GM19025 (cell line): ENCODE measurements around the gene MAGI3.
"Not testable (repeated sequence)": the region's sequence is repeated elsewhere in the genome, so short reads cannot be mapped to it uniquely, and the experiment has no call there.

ENCODE experiments used
- ATAC-seq: cut with Tn5 transposase; IDR thresholded peaks from one replicate; pipeline ENCODE4 v1.9.1; 2021; ENCODE audit warnings: mild to moderate bottlenecking, low read depth, moderate library complexity; ENCODE audit not compliant: unreplicated experiment

Gene MAGI3

DNA sequence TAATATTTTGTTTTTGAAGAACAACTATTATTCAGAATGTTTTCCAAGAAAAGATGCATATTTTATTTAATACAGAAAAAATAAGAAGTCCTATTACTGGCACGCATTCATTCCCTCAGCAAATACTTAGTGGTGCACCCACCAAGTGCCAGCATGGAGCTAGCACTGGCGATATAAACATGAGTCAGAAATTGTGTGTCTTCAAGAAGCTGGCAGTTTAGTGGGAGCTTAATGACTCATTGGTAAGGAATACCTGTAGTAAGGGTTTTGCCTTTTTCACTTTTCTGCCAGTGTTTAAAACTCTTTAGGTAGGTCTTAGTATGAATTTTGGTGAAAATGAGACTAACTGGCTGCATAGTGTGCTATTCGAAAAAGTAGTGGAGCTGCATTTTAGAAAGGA, 6.3 kb downstream of the MAGI3 start:
- ATAC-seq: no peak

GRCh38 chr1:113399062-113399583, 8.8 kb downstream of the MAGI3 start:
- ATAC-seq: no peak

DNA sequence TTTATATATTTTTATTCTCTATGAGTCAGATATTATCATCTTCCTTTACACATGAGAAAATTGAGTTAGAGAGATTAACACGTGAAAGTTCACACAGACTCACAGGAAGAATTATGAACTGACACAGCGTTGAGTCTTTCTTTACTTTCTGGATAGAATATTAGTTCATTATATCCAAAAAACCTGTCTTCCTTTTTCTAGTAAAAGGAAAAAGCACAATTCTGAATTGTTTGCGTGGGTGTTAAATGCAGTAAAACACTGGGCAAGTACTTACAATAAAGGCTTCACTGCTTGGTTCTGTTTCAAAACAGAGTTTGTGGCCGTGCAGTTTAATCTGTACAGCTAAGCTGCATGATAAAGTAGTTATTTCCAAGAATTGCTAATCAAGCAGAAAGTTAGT, 10.8 kb downstream of the MAGI3 start:
- ATAC-seq: no peak

- no peak for ATAC-seq
These were observed 11.4 kb downstream of the MAGI3 start for GRCh38 chr1:113401728-113402127.

DNA sequence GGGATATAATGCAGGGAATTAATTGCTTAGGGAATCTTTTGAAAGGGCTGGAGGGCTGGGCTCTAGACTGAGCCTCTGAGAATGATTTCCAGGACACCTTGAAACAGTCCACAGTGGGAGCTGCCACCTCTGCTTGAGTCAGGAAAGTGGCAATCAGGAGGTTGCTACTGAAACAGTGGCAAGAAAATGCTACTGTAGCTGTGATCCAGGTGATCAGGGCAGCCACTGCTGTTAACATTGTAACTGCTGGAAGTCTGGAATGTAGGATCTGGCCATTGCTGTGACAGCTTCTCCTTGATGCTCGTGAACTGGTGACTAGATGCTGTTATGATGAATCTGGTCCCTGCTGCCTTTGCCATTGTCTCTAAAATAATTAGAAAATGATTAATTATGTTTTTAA, 12.8 kb downstream of the MAGI3 start:
- ATAC-seq: no peak

GRCh38 chr1:113405573-113405972, 15.3 kb downstream of the MAGI3 start:
- ATAC-seq: no peak

DNA sequence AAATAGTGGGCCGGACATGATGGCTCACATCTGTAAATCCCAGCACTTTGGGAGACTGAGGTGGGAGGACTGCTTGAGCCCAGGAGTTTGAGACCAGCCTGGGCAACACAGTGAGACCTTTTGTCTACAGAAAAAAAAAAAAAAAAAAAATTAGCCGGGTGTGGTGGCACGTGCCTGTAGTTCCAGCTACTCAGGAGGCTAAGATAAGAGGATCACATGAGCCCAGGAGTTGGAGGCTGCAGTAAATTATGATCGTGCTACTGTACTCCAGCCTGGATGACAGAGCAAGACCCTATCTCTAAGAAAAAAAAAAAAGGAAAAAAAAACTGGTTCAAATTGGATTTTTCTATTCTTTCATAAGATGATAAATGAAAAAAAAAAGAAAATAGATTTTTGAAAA, 15.8 kb downstream of the MAGI3 start:
- ATAC-seq: not testable (repeated sequence)

GRCh38 chr1:113409363-113409762, 19.0 kb downstream of the MAGI3 start:
- no peak for ATAC-seq

- ATAC-seq: not testable (repeated sequence)
These were observed 21.7 kb downstream of the MAGI3 start for GRCh38 chr1:113412020-113412419.

DNA sequence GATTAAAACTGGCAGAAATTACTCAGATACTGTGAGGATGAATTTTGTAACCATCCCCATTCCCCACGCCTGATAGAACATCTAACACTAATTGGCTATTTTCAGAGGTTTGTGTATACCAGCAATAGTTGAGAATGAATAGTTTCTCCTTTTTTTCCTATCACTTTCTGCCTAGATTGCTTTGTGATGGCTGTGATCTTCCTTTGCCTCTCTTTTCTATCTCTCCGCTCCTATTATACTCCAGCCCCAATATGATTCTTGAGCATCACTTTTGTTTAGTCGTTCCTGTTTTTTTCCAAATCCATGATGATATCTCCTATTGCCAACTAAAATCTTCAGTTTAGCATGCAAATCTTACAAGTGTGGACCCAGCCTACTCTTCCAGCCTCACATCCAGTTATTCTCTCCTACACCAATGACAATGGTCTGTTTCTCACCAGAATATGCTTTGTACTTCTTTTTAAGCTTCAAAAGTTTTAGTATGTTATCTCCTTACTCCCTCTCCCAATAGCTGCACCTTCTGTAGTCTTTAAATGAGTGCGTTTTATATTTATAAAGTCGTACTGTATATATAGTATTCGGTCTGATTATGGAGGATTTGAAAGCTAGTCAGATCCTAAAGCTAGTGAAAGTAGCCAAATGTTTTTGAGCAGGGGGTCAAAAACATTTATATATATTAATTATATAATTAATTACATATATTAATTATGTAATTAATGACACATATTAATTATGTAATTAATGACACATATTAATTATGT, 25.2 kb downstream of the MAGI3 start:
- ATAC-seq: no peak

- ATAC-seq: not testable (repeated sequence)
These were observed 25.8 kb downstream of the MAGI3 start for GRCh38 chr1:113416071-113416470.

DNA sequence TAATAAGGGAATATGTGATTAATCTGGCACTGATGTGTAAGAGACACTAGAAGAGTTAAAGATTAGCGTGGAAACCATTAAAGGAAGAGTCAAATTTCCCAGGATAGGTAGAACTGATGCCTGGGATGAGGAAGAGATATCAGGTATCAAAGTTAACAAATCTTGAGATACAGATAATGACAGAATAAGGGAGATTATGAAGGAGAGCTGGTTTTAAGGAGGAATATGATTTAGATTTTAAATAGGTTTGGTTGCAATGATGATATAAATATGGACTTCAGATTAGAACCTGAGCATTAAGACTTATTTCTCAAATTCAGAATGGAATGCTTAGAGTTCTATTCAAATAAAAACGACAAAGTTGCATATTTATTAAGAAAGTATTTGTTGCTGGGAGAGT, 26.2 kb downstream of the MAGI3 start:
- ATAC-seq: no peak

DNA sequence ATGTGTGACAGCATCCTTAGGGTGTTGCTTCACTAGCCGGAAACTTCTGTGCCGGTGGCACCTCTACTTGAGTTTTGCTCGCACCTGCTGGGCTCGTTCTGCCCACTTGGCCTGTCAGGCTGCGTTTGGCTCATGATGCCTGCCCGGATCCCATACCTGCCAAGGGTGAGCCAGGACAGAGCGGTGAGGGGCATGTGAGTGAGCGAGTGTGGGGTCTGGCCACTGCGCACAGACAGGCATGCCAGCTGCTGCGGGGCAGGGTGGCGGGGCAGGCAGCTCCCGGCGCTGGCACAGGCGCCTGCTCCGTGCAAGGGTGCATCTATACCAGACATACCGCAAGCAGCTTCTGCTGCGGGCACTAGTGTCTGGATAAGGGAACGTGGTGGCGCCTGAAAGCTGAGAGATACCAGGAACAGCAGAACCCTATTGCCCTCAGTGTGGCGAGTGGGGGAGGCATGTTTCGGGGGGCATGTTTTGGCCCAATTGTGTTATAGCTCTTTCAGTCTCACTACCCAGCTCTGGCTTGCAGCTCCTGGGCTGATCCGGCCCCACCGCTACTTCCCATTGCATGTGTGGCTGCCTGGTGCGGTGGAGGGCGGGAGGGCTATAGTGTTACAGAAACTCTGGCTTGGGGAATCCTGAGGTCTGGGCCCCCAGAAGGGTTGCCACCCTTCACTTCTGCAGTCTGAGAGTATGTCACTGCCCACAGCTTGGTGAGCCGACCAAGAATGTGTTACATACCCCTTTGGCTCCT, 32.2 kb downstream of the MAGI3 start:
- ATAC-seq: no peak

DNA sequence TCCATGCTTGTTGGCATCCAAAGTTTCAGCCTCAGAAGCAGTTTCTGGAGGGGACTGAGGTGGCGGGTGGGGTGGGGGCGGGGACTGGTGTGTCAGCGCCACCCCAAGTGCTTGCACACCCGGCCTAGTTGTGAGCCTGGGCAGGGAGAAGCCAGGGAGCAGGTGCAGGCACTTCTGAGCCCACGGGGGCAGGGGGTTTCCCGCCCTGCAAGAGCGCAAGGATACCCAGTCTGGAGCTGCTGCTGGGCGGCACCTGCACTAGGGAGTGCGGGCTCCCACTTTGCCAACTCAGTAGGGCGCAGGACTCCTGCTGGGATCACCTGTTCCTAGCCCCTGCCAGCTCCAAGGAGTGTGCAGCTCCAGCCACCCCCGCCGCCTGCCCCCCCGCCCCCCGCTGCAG, 33.5 kb downstream of the MAGI3 start:
- no peak for ATAC-seq

DNA sequence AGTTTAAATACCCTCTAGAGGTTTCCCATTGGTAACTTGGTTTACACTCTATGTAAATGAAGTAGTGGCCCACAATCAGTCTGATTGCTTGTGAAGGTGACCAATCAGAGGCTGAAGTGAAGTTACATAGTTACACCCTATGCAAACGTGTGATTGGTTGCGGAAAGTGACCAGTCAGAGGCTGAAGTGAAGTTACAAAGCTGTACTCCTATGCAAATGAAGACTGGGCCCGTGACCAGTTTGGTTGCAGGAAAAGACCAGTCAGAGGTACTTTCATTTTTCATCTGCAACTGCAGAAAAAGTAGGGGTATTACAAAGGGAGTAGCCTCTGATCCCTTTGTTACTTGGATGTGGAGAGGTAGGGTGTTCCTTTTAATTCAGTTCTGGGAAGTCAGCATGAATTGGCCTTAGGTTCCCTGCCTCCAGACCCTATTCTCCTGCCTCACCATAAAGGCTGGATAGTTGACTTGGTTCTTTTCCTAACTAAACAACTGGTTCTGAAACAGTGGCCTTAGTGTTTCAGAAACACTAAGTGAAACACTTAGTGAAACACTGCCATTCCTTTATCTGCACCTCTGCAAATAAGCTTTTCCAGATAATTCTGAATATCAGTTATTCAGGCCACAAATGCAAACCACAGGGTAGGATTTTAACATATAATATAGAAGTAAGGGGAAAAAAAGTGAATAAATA, 39.3 kb downstream of the MAGI3 start:
- no peak for ATAC-seq

GRCh38 chr1:113433184-113433583, 42.9 kb downstream of the MAGI3 start:
- ATAC-seq: no peak

GRCh38 chr1:113434081-113434873, 44.0 kb downstream of the MAGI3 start:
- no peak for ATAC-seq

- ATAC-seq: no peak
These were observed 44.5 kb downstream of the MAGI3 start for GRCh38 chr1:113434874-113435175.

DNA sequence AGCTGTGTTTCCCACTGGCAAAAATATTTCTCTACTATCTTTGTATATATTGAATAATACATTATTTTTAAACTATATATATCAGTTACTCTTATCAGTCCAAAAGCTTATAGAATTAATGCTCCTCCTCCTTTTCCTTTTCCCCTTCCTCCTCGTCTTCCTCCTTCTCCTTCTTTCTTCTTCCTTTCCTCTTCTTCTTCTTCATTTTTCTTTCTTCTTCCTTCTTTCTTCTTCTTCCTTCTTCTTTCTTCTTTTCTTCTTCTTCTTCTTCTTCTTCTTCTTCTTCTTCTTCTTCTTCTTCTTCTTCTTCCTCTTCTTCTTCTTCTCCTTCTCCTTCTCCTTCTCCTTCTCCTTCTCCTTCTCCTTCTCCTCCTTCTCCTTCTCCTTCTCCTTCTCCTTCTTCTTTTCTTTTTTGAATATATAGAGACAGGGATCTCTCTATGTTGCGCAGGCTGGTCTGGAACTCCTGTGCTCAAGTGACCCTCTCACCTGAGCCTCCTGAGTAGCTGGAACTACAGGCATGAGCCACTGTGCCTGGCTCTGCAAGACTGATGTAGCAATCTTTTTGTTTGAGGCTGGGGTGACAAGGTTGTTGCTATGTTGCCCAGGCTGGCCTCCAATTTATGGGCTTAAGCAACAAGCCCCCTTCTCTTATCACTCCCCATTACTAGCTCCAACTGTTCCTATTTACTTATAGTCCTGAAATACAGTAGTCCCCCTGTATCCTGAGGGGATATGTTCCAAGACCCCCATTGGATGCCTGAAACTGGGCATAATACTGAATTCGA, 47.4 kb downstream of the MAGI3 start:
- no peak for ATAC-seq
